HepG2 (cell line): Measurements from ENCODE around the gene RPL5. TPM values are rescaled to one million over a fixed set of nuclear protein-coding genes. Genes with fewer than 3 reads are reported as not detected.

Experiments
- ATRX ChIP-seq: sonication (generic); formaldehyde crosslinking; IDR thresholded peaks from 2 replicates; pipeline ENCODE4 v1.4.0; 2020; ENCODE audit warnings: missing genetic modification reagents, borderline replicate concordance
- CERS6 ChIP-seq: sonication (generic); formaldehyde crosslinking; IDR thresholded peaks from 2 replicates; pipeline ENCODE4 v1.5.0; 2020; ENCODE audit warnings: missing genetic modification reagents
- E2F2 ChIP-seq: sonication (generic); formaldehyde crosslinking; IDR thresholded peaks from 2 replicates; pipeline ENCODE4 v1.4.0; 2020; ENCODE audit warnings: missing genetic modification reagents, borderline replicate concordance
- ETV6 ChIP-seq: sonication (generic); formaldehyde crosslinking; conservative IDR thresholded peaks from 2 replicates; pipeline ENCODE4 v1.4.0; 2020; ENCODE audit warnings: missing genetic modification reagents
- GMEB1 ChIP-seq: sonication (generic); formaldehyde crosslinking; IDR thresholded peaks from 2 replicates; pipeline ENCODE4 v1.5.1; 2020; ENCODE audit warnings: missing genetic modification reagents, mild to moderate bottlenecking, borderline replicate concordance
- HNRNPK ChIP-seq: fragments of 200-400 bp; formaldehyde crosslinking; IDR thresholded peaks from 2 replicates; pipeline ENCODE4 v1.6.1; 2018; ENCODE audit warnings: low read length, low read depth, moderate library complexity, mild to moderate bottlenecking; ENCODE audit not compliant: poor library complexity, severe bottlenecking
- NAIF1 ChIP-seq: sonication (generic); formaldehyde crosslinking; IDR thresholded peaks from 2 replicates; pipeline ENCODE4 v1.5.0; 2020; ENCODE audit warnings: mild to moderate bottlenecking, missing genetic modification reagents, borderline replicate concordance
- NFAT5 ChIP-seq: sonication (generic); formaldehyde crosslinking; IDR thresholded peaks from 2 replicates; pipeline ENCODE4 v1.4.0; 2020; ENCODE audit warnings: missing genetic modification reagents
- RAD51 ChIP-seq: fragments of 450-650 bp; IDR thresholded peaks from 2 replicates; pipeline ENCODE4 v1.6.1; 2016; ENCODE audit warnings: borderline replicate concordance
- RBM39 ChIP-seq: fragments of 200-400 bp; formaldehyde crosslinking; IDR thresholded peaks from one replicate; pipeline ENCODE4 v1.6.1; 2018; ENCODE audit warnings: antibody characterized with exemption, mild to moderate bottlenecking, low read depth, low read length; ENCODE audit not compliant: poor library complexity, severe bottlenecking
- SATB2 ChIP-seq: sonication (generic); formaldehyde crosslinking; IDR thresholded peaks from 2 replicates; pipeline ENCODE4 v1.5.0; 2020; ENCODE audit warnings: missing genetic modification reagents
- ZBTB38 ChIP-seq: sonication (generic); formaldehyde crosslinking; IDR thresholded peaks from 2 replicates; pipeline ENCODE4 v1.5.1; 2020; ENCODE audit warnings: mild to moderate bottlenecking, missing genetic modification reagents
- ZFY ChIP-seq: sonication (generic); formaldehyde crosslinking; IDR thresholded peaks from 2 replicates; pipeline ENCODE4 v1.4.0; 2020; ENCODE audit warnings: missing genetic modification reagents
- ZNF20 ChIP-seq: sonication (generic); formaldehyde crosslinking; IDR thresholded peaks from 2 replicates; pipeline ENCODE4 v1.4.0; 2020; ENCODE audit warnings: mild to moderate bottlenecking, moderate library complexity, missing genetic modification reagents
- ZNF205 ChIP-seq: IDR thresholded peaks from 2 replicates; pipeline ENCODE4 v1.6.1; 2018; ENCODE audit warnings: missing biosample characterization, missing genetic modification reagents
- ZNF562 ChIP-seq: sonication (generic); formaldehyde crosslinking; IDR thresholded peaks from 2 replicates; pipeline ENCODE4 v1.8.0; 2022; ENCODE audit warnings: missing genetic modification reagents, borderline replicate concordance
- ZNF704 ChIP-seq: sonication (generic); formaldehyde crosslinking; IDR thresholded peaks from 2 replicates; pipeline ENCODE4 v1.8.1; 2023; ENCODE audit warnings: mild to moderate bottlenecking, inconsistent platforms, moderate library complexity, missing genetic modification reagents, borderline replicate concordance
- ZSCAN30 ChIP-seq: sonication (generic); formaldehyde crosslinking; IDR thresholded peaks from 2 replicates; pipeline ENCODE4 v1.5.0; 2020; ENCODE audit warnings: mild to moderate bottlenecking, missing genetic modification reagents
- polyA plus RNA-seq, 8 experiments: library from polyadenylated mRNA; depleted of rRNA in 3 of 8; stranded (reverse) in 7 of 8; unstranded in 1 of 8; fragments of >200 nt; fragmentation: Illumina TruSeq in 4 of 8; extraction: Trizol in 4 of 8; gene quantifications; 2 replicates each; pipeline versions ENCODE4 v1.2.1 to v1.2.3, GENCODE V29; 2011 to 2016; ENCODE audit warnings: low read depth in 4 of 8, missing spikeins in 1 of 8, mixed read lengths in 1 of 8; ENCODE audit not compliant: insufficient read depth in 1 of 8
- total RNA-seq, 5 experiments: library from RNA; depleted of rRNA; stranded (reverse); fragments of >200 nt; fragmentation: Illumina TruSeq; extraction: Trizol; gene quantifications; 2 replicates each; pipeline ENCODE4 v1.2.3, GENCODE V29; 2016; ENCODE audit warnings: low read depth in 1 of 5

The RPL5 gene
- total and polyA plus RNA-seq, 2 of the 13 experiments (the other 11 are each of a cell fraction or from before 2014, with no cell fraction given), result 2,304 to 2,520 TPM

- peak; percentile 99 for TF ChIP-seq GMEB1 (CRISPR knock-in tag)
- TF ChIP-seq CERS6 (CRISPR knock-in tag), result no peak
- TF ChIP-seq ZNF205 (CRISPR knock-in tag), result peak; percentile 90
- TF ChIP-seq ZNF704 (CRISPR knock-in tag), result peak; percentile 84
- peak; percentile 64; the same call in 1 of the 2 replicates for TF ChIP-seq ETV6 (CRISPR knock-in tag)
- peak; percentile 99 for TF ChIP-seq ZFY
- peak; percentile 31; the same call in 1 of the 2 replicates for TF ChIP-seq ZSCAN30
- no peak; the same call in 1 of the 2 replicates for TF ChIP-seq ZNF562 (CRISPR knock-in tag)
- TF ChIP-seq RAD51, result no peak
- TF ChIP-seq SATB2 (CRISPR knock-in tag), result no peak; the same call in 1 of the 2 replicates
- no peak for TF ChIP-seq HNRNPK
- no peak for TF ChIP-seq ATRX (CRISPR knock-in tag)
- peak; percentile 88 for TF ChIP-seq NFAT5 (CRISPR knock-in tag)
- TF ChIP-seq RBM39, result peak; percentile 99
- peak; percentile 68; the same call in 1 of the 2 replicates for TF ChIP-seq ZBTB38 (CRISPR knock-in tag)
- peak; percentile 63; the same call in 1 of the 2 replicates for TF ChIP-seq NAIF1 (CRISPR knock-in tag)
- TF ChIP-seq E2F2 (CRISPR knock-in tag), result peak; percentile 60; the same call in 1 of the 2 replicates
- peak; percentile 92 for TF ChIP-seq ZNF20 (CRISPR knock-in tag)
Measured at GRCh38 chr1:92831762-92832536, at the start of gene RPL5 (continued).
